ENCODE measurements around the gene C18orf63. TPM values are rescaled to one million over a fixed set of nuclear protein-coding genes. Genes with fewer than 3 reads are reported as not detected.
"Not testable (repeated sequence)": the region's sequence is repeated elsewhere in the genome, so short reads cannot be mapped to it uniquely, and the experiment has no call there.

The C18orf63 gene
- polyA plus RNA-seq, 1 donor: 0.01 TPM

DNA sequence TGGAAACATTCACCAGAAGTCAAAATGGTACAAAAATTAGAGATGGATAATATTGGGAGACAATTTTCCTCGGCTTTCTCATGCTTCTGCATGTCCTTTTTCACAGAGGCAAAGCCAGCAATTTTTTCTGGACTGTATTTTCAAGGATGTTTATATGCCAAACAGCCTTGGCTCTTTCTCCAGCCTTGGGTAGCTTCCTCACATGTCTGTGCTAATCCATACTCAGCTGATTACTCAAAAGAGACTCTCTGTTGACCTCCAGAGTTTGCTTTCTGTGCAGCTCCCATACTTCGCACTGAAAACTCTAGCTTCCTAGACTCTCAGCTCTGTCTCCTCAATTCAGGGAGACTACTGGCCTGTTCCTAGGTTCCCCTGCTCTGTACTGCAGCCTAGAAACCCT, 10.6 kb downstream of the C18orf63 start:
- no peaks in the 10 kb centered on the region for H3K36me3 ChIP-seq (ENCODE audit: control insufficient read depth, insufficient read depth, low read length)
- H3K4me3 ChIP-seq (ENCODE audit: low read length): no peak overlapping the region
- no peaks in the 10 kb centered on the region for H3K27me3 ChIP-seq (ENCODE audit: control insufficient read depth, insufficient read depth, low read length)
- peaks cover 6% of the 10 kb centered on the region for H3K4me1 ChIP-seq (ENCODE audit: control insufficient read depth, insufficient read depth, low read length)
- H3K9me3 ChIP-seq (ENCODE audit: control insufficient read depth, low read depth, low read length): no peaks in the 10 kb centered on the region
- H3K27ac ChIP-seq (ENCODE audit: low read length): no peak overlapping the region
- no peak for DNase-seq
- 0% methylated on average over 1 of the region's 2 CpGs for WGBS (ENCODE audit: insufficient coverage, low lambda C conversion rate)

DNA sequence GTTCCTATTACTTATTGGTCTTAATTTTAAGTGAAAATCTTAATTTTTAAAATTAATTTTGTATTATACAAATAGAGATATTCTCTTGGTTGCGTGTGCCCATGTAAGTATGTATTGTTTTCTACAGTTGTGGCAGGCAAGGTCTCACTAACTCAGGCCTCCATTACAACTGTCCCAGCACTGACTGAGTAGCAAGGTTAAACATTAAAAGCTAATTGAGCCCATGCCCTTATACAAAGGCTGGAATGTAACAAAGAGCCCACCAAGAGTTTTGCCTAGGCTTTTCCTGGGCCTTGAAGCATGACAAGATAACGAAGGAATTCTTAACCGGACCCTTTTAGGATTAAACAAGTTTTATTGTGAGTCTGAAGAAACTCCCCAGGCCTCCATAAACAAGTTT, 11.2 kb downstream of the C18orf63 start:
- not testable (repeated sequence) for DNase-seq; H3K27me3 ChIP-seq (ENCODE audit: control insufficient read depth, insufficient read depth, low read length); H3K27ac ChIP-seq (ENCODE audit: low read length); H3K4me1 ChIP-seq (ENCODE audit: control insufficient read depth, insufficient read depth, low read length); H3K36me3 ChIP-seq (ENCODE audit: control insufficient read depth, insufficient read depth, low read length); H3K4me3 ChIP-seq (ENCODE audit: low read length); H3K9me3 ChIP-seq (ENCODE audit: control insufficient read depth, low read depth, low read length)
- WGBS (ENCODE audit: insufficient coverage, low lambda C conversion rate): no CpG with 5 or more reads among the region's 3 CpGs

DNA sequence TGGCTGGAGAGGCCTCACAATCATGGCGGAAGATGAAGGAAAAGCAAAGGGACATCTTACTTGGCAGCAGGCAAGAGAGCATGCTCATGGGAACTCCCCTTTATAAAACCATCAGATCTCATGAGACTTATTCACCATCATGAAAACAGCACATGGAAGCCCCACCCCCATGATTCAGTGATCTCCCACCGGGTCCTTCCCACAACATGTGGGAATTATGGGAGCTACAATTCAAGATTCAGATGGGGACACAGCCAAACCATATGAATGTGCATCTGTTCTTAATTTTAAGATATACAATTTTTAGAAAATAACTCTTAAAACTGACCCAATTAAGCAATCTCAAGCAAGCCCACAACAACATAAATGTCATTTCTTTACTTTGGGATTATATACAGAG, 12.6 kb downstream of the C18orf63 start:
- Histone ChIP-seq H3K4me1 (ENCODE audit: control insufficient read depth, insufficient read depth, low read length) (peaks cover 6% of the 10 kb centered on the region), H3K27me3 (ENCODE audit: control insufficient read depth, insufficient read depth, low read length) (no peaks in the 10 kb centered on the region), H3K4me3 (ENCODE audit: low read length) (no peak overlapping the region), H3K36me3 (ENCODE audit: control insufficient read depth, insufficient read depth, low read length) (no peaks in the 10 kb centered on the region), H3K27ac (ENCODE audit: low read length) (no peak overlapping the region), H3K9me3 (ENCODE audit: control insufficient read depth, low read depth, low read length) (no peaks in the 10 kb centered on the region)
- no CpG with 5 or more reads among the region's 2 CpGs for WGBS (ENCODE audit: insufficient coverage, low lambda C conversion rate)
- no peak for DNase-seq

DNA sequence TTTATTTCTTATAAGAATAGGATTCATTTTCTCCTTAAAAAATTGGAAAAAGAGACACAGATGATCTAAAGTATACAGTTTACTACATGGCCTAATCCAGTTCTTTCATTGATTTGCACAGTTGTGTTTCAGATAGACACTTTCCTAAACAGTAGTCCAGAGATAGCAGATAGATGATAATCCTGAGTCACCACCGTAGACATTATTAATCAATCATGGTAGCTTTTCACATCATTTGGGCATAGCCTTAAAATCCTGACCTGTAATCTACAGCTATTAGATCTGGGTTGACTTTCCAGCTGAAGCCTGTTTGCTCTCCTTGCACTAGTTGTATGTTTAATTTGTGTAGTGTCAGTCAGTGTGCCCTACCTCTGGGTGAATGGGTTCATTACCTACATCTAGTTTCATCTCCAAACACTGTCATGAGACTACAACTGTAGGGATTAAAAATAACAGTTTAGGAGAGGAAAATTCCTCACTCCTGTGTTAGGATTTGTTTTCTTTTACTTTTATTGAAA, 14.1 kb downstream of the C18orf63 start:
- Histone ChIP-seq H3K4me3 (ENCODE audit: low read length) (no peak overlapping the region), H3K4me1 (ENCODE audit: control insufficient read depth, insufficient read depth, low read length) (peaks cover 6% of the 10 kb centered on the region), H3K27ac (ENCODE audit: low read length) (no peak overlapping the region), H3K9me3 (ENCODE audit: control insufficient read depth, low read depth, low read length) (no peaks in the 10 kb centered on the region), H3K27me3 (ENCODE audit: control insufficient read depth, insufficient read depth, low read length) (no peaks in the 10 kb centered on the region), H3K36me3 (ENCODE audit: control insufficient read depth, insufficient read depth, low read length) (no peaks in the 10 kb centered on the region)
- DNase-seq: no peak
- no CpG with 5 or more reads among the region's 1 CpG for WGBS (ENCODE audit: insufficient coverage, low lambda C conversion rate)

GRCh38 chr18:74331404-74331803, 15.8 kb downstream of the C18orf63 start:
- no peak overlapping the region for H3K4me3 ChIP-seq (ENCODE audit: low read length)
- DNase-seq: no peak
- H3K4me1 ChIP-seq (ENCODE audit: control insufficient read depth, insufficient read depth, low read length): peaks cover 1% of the 10 kb centered on the region
- H3K9me3 ChIP-seq (ENCODE audit: control insufficient read depth, low read depth, low read length): no peaks in the 10 kb centered on the region
- H3K27me3 ChIP-seq (ENCODE audit: control insufficient read depth, insufficient read depth, low read length): no peaks in the 10 kb centered on the region
- no peaks in the 10 kb centered on the region for H3K36me3 ChIP-seq (ENCODE audit: control insufficient read depth, insufficient read depth, low read length)
- 67% methylated on average over 1 of the region's 2 CpGs for WGBS (ENCODE audit: insufficient coverage, low lambda C conversion rate)
- no peak overlapping the region for H3K27ac ChIP-seq (ENCODE audit: low read length)

DNA sequence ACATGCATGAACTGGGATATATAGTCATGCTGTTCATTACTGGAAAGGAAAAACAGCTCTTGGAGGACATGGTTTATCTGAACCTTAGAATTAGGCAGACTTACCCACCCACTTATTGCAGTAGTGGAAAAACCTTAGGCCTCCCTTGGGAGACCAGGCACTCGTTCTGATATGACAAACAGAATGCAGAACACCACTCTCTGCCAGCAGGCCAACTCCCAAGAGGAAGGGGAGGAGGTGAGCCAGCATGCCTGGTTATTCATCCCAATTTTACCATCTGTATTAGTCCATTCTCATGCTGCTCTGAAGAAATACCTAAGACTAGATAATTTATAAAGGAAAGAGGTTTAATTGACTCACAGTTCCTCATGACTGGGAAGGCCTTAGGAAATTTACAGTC, 17.5 kb downstream of the C18orf63 start:
- WGBS (ENCODE audit: insufficient coverage, low lambda C conversion rate): no CpG with 5 or more reads among the region's 1 CpG
- Histone ChIP-seq H3K27ac (ENCODE audit: low read length) (no peak overlapping the region), H3K36me3 (ENCODE audit: control insufficient read depth, insufficient read depth, low read length) (no peaks in the 10 kb centered on the region), H3K4me3 (ENCODE audit: low read length) (no peak overlapping the region), H3K9me3 (ENCODE audit: control insufficient read depth, low read depth, low read length) (no peaks in the 10 kb centered on the region), H3K27me3 (ENCODE audit: control insufficient read depth, insufficient read depth, low read length) (no peaks in the 10 kb centered on the region), H3K4me1 (ENCODE audit: control insufficient read depth, insufficient read depth, low read length) (no peaks in the 10 kb centered on the region)
- DNase-seq: no peak

GRCh38 chr18:74334242-74334893, 18.7 kb downstream of the C18orf63 start:
- DNase-seq: no peak
- H3K4me3 ChIP-seq (ENCODE audit: low read length): no peak overlapping the region

DNA sequence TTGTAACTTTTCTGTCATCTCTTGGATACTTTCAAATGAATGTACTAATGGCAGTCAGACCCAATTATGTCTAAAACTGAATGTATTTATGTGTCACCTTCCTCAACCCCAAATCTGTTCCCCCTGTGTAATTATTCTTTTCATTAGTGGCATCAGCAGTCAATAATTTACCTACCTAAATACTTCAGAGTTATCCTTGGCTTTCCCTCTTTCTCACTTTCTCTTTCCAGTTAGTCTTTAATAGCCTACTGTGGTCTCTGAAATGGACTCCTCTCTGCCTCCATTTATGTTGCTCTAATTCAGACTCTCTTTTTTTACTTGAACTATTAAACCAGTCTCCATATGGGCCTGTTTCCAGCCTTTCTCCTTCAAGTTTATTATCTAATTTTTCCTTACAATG, 21.0 kb downstream of the C18orf63 start:
- no peak for DNase-seq
- H3K27me3 ChIP-seq (ENCODE audit: control insufficient read depth, insufficient read depth, low read length): no peaks in the 10 kb centered on the region
- no peak overlapping the region for H3K27ac ChIP-seq (ENCODE audit: low read length)

More at GRCh38 chr18:74334242-74334893, 18.7 kb downstream of the C18orf63 start:
- no peaks in the 10 kb centered on the region for H3K36me3 ChIP-seq (ENCODE audit: control insufficient read depth, insufficient read depth, low read length)
- no peaks in the 10 kb centered on the region for H3K9me3 ChIP-seq (ENCODE audit: control insufficient read depth, low read depth, low read length)
- no peak overlapping the region for H3K27ac ChIP-seq (ENCODE audit: low read length)
- H3K4me1 ChIP-seq (ENCODE audit: control insufficient read depth, insufficient read depth, low read length): no peaks in the 10 kb centered on the region
- no peaks in the 10 kb centered on the region for H3K27me3 ChIP-seq (ENCODE audit: control insufficient read depth, insufficient read depth, low read length)

DNA sequence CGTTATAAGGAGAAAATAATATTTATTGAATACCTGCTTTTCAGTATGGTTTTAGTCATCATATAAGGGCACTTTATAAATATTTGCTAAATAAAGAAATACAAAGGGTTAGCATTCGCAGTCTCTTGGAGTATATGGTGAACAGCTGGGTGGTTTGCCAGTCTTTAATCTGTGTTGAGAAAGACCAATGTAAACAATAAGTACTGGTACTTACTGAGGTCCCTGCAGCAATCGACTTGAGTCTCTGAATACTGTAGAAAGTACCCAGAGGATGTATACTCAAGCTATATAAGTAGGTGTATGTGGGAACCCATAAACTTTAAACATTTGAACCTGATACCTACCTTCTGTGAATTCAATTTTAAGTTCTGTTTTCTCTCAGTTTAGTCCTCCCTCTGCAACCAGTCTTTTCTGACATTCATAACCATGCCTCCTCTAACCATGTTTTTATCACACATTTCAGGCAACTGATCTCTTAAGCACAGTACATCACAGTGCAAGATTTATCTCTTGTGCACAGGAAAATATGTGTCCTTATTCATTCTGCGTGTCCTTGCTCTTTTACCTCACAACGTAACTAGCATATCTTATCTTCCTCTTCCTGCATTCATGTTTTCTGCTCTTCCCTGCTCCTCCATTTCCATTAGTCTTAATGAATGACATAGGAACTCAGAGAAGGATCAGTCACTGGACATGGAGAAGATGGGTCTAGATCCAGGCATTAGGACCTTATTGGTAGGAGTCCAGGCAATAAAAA, 21.7 kb downstream of the C18orf63 start:
- DNase-seq: peak in 1 of 2 donors; percentile 9
- Histone ChIP-seq H3K27ac (ENCODE audit: low read length) (no peak overlapping the region), H3K4me1 (ENCODE audit: control insufficient read depth, insufficient read depth, low read length) (no peaks in the 10 kb centered on the region), H3K36me3 (ENCODE audit: control insufficient read depth, insufficient read depth, low read length) (no peaks in the 10 kb centered on the region), H3K27me3 (ENCODE audit: control insufficient read depth, insufficient read depth, low read length) (no peaks in the 10 kb centered on the region), H3K9me3 (ENCODE audit: control insufficient read depth, low read depth, low read length) (no peaks in the 10 kb centered on the region), H3K4me3 (ENCODE audit: low read length) (no peak overlapping the region)
- no CpG with 5 or more reads among the region's 5 CpGs for WGBS (ENCODE audit: insufficient coverage, low lambda C conversion rate)

More for the DNA sequence above, 21.0 kb downstream of the C18orf63 start:
- Histone ChIP-seq H3K36me3 (ENCODE audit: control insufficient read depth, insufficient read depth, low read length) (no peaks in the 10 kb centered on the region), H3K4me3 (ENCODE audit: low read length) (no peak overlapping the region), H3K4me1 (ENCODE audit: control insufficient read depth, insufficient read depth, low read length) (no peaks in the 10 kb centered on the region), H3K9me3 (ENCODE audit: control insufficient read depth, low read depth, low read length) (no peaks in the 10 kb centered on the region)

GRCh38 chr18:74337912-74338309, 22.3 kb downstream of the C18orf63 start:
- Histone ChIP-seq H3K4me1 (ENCODE audit: control insufficient read depth, insufficient read depth, low read length) (no peaks in the 10 kb centered on the region), H3K27me3 (ENCODE audit: control insufficient read depth, insufficient read depth, low read length) (no peaks in the 10 kb centered on the region), H3K36me3 (ENCODE audit: control insufficient read depth, insufficient read depth, low read length) (no peaks in the 10 kb centered on the region), H3K4me3 (ENCODE audit: low read length) (no peak overlapping the region), H3K27ac (ENCODE audit: low read length) (no peak overlapping the region), H3K9me3 (ENCODE audit: control insufficient read depth, low read depth, low read length) (no peaks in the 10 kb centered on the region)
- 100% methylated on average over 1 of the region's 1 CpG for WGBS (ENCODE audit: insufficient coverage, low lambda C conversion rate)
- no peak for DNase-seq
